ENCODE results near the gene POT1. TPM values are rescaled to one million over a fixed set of nuclear protein-coding genes. Genes with fewer than 3 reads are reported as not detected.

POT1 gene
- total RNA-seq, 1 experiment from 2014 or later, result 22.7 TPM

GRCh38 chr7:124918662-124919061, 11.0 kb downstream of the POT1 start:
- no TSS peak for BruUV-seq (replicated peaks)
- Histone ChIP-seq H3K4me1 (ENCODE audit: insufficient read depth, low read length, poor library complexity, severe bottlenecking) (peaks cover 3% of the 10 kb centered on the region), H3K27me3 (replicated peaks; ENCODE audit: insufficient read depth, low read depth, low read length, poor library complexity) (no peaks in the 10 kb centered on the region), H3K27ac (ENCODE audit: low read depth, low read length, poor library complexity, severe bottlenecking) (no peak overlapping the region), H3K36me3 (ENCODE audit: insufficient read depth, low read length, poor library complexity, severe bottlenecking) (no peaks in the 10 kb centered on the region), H3K4me3 (ENCODE audit: low read depth, low read length, poor library complexity, severe bottlenecking) (no peak overlapping the region), H3K9me3 (ENCODE audit: low read depth, low read length, poor library complexity, severe bottlenecking) (no peaks in the 10 kb centered on the region)
- ChIA-PET CTCF (no interaction called here), POLR2A (ENCODE audit: low non-redundant PET) (no interaction called here)
- TF ChIP-seq CTCF (conservative IDR thresholded peaks at IDR 0.05; ENCODE audit: low read depth, low read length), result no peak
- no peak for TF ChIP-seq EZH2 (IDR thresholded peaks at IDR 0.05; ENCODE audit: borderline replicate concordance, low read depth, low read length, poor library complexity, severe bottlenecking)
- intact Hi-C loops (cut with micrococcal nuclease; ENCODE audit: unreplicated experiment), result no loop called here
- no peak for DNase-seq (ENCODE audit: low spot score)

GRCh38 chr7:124915242-124915641, 14.4 kb downstream of the POT1 start:
- TF ChIP-seq EZH2 (IDR thresholded peaks at IDR 0.05; ENCODE audit: borderline replicate concordance, low read depth, low read length, poor library complexity, severe bottlenecking) (no peak), CTCF (conservative IDR thresholded peaks at IDR 0.05; ENCODE audit: low read depth, low read length) (no peak)
- H3K27ac ChIP-seq (ENCODE audit: low read depth, low read length, poor library complexity, severe bottlenecking), result no peak overlapping the region
- H3K9me3 ChIP-seq (ENCODE audit: low read depth, low read length, poor library complexity, severe bottlenecking), result no peaks in the 10 kb centered on the region
- intact Hi-C loops (cut with micrococcal nuclease; ENCODE audit: unreplicated experiment), result no loop called here
- POLR2A ChIA-PET (ENCODE audit: low non-redundant PET), result no interaction called here
- H3K4me3 ChIP-seq (ENCODE audit: low read depth, low read length, poor library complexity, severe bottlenecking), result no peak overlapping the region
- no peaks in the 10 kb centered on the region for H3K4me1 ChIP-seq (ENCODE audit: insufficient read depth, low read length, poor library complexity, severe bottlenecking)
- CTCF ChIA-PET, result no interaction called here
- no peaks in the 10 kb centered on the region for H3K27me3 ChIP-seq (replicated peaks; ENCODE audit: insufficient read depth, low read depth, low read length, poor library complexity)
- DNase-seq (ENCODE audit: low spot score), result no peak
- H3K36me3 ChIP-seq (ENCODE audit: insufficient read depth, low read length, poor library complexity, severe bottlenecking), result no peaks in the 10 kb centered on the region
- BruUV-seq (replicated peaks), result no TSS peak

GRCh38 chr7:124914298-124914697, 15.3 kb downstream of the POT1 start:
- H3K27ac ChIP-seq (ENCODE audit: low read depth, low read length, poor library complexity, severe bottlenecking), result no peak overlapping the region
- CTCF ChIA-PET, result no interaction called here
- no peaks in the 10 kb centered on the region for H3K27me3 ChIP-seq (replicated peaks; ENCODE audit: insufficient read depth, low read depth, low read length, poor library complexity)
- no TSS peak for BruUV-seq (replicated peaks)
- H3K4me1 ChIP-seq (ENCODE audit: insufficient read depth, low read length, poor library complexity, severe bottlenecking), result no peaks in the 10 kb centered on the region
- DNase-seq (ENCODE audit: low spot score), result no peak
- POLR2A ChIA-PET (ENCODE audit: low non-redundant PET), result no interaction called here
- no peaks in the 10 kb centered on the region for H3K36me3 ChIP-seq (ENCODE audit: insufficient read depth, low read length, poor library complexity, severe bottlenecking)
- H3K4me3 ChIP-seq (ENCODE audit: low read depth, low read length, poor library complexity, severe bottlenecking), result no peak overlapping the region
- no peaks in the 10 kb centered on the region for H3K9me3 ChIP-seq (ENCODE audit: low read depth, low read length, poor library complexity, severe bottlenecking)
- TF ChIP-seq EZH2 (IDR thresholded peaks at IDR 0.05; ENCODE audit: borderline replicate concordance, low read depth, low read length, poor library complexity, severe bottlenecking), result no peak
- TF ChIP-seq CTCF (conservative IDR thresholded peaks at IDR 0.05; ENCODE audit: low read depth, low read length), result no peak
- intact Hi-C loops (cut with micrococcal nuclease; ENCODE audit: unreplicated experiment), result no loop called here
